ENCODE results near the gene CFAP97D2. TPM values are rescaled to one million over a fixed set of nuclear protein-coding genes. Genes with fewer than 3 reads are reported as not detected.

The CFAP97D2 gene
- total RNA-seq, 1 donor from 2014 or later = not detected

- TF ChIP-seq CTCF (conservative IDR thresholded peaks at IDR 0.05) = no peak
- H3K4me1 Mint-ChIP-seq (ENCODE audit: unreplicated experiment) = peaks cover 5% of the 10 kb centered on the region
- no peaks in the 10 kb centered on the region for H3K36me3 Mint-ChIP-seq
- DNase-seq (ENCODE audit: extremely low spot score, unreplicated experiment) = no peak
- no peak overlapping the region for H3K4me3 Mint-ChIP-seq
- peaks cover 25% of the 10 kb centered on the region for H3K27me3 Mint-ChIP-seq
- H3K9me3 Mint-ChIP-seq = no peaks in the 10 kb centered on the region
- no peak overlapping the region for H3K27ac Mint-ChIP-seq
Observed at GRCh38 chr13:114166381-114167131, 12.5 kb upstream of the CFAP97D2 start.

- no peak for DNase-seq (ENCODE audit: extremely low spot score, unreplicated experiment)
- H3K4me3 Mint-ChIP-seq = no peak overlapping the region
- no peak overlapping the region for H3K27ac Mint-ChIP-seq
Observed at GRCh38 chr13:114167426-114167825, 11.6 kb upstream of the CFAP97D2 start.

DNA sequence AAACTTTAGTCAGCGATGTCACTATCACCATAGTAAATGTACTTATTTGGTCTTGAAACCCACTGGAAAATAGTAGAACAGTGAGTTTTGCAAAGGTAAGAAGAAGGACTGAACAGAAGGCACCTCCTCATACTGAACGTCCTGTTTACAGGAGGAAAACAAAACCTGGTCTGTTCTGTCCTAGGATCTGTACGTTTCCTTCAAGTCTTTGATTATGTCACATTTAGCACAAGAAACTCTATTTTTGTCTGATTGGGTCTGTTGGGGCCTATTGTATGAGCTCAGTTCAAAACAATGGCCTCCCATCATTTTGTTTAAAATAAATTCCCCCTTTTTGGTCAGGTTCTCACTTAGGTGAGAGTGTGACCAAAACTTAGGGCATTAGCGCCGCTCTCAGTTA, 11.2 kb upstream of the CFAP97D2 start:
- no peak overlapping the region for H3K4me3 Mint-ChIP-seq

More at GRCh38 chr13:114167426-114167825, 11.6 kb upstream of the CFAP97D2 start:
- TF ChIP-seq CTCF (conservative IDR thresholded peaks at IDR 0.05) = no peak
- Mint-ChIP-seq H3K9me3 (no peaks in the 10 kb centered on the region), H3K27me3 (peaks cover 20% of the 10 kb centered on the region), H3K36me3 (no peaks in the 10 kb centered on the region), H3K4me1 (ENCODE audit: unreplicated experiment) (peaks cover 4% of the 10 kb centered on the region)

DNA sequence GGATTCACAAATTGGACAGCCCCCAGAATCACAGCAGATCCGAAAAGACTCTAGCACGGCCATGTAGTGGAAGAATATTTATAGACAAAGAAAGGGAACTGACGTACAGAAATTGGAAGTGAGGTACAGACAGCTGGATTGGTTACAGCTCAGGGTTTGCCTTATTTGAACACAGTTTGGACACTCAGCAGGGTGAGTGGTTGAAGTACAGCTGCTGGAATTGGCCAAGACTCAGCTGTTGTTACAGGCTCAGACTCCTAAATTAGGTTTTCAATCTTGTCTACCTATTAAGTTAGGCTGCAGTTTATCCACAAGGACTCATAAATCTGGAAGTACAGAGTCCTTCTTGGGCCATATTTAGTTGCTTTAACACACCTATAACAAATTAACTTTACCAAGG, 5.8 kb upstream of the CFAP97D2 start:
- no peak overlapping the region for H3K27ac Mint-ChIP-seq
- no peaks in the 10 kb centered on the region for H3K4me1 Mint-ChIP-seq (ENCODE audit: unreplicated experiment)
- no peaks in the 10 kb centered on the region for H3K36me3 Mint-ChIP-seq
- H3K4me3 Mint-ChIP-seq = no peak overlapping the region
- no peak for TF ChIP-seq CTCF (conservative IDR thresholded peaks at IDR 0.05)
- peaks cover 6% of the 10 kb centered on the region for H3K27me3 Mint-ChIP-seq
- no peak for DNase-seq (ENCODE audit: extremely low spot score, unreplicated experiment)
- H3K9me3 Mint-ChIP-seq = no peaks in the 10 kb centered on the region

More for the DNA sequence above, 11.2 kb upstream of the CFAP97D2 start:
- DNase-seq (ENCODE audit: extremely low spot score, unreplicated experiment) = no peak
- H3K27ac Mint-ChIP-seq = no peak overlapping the region
- peaks cover 17% of the 10 kb centered on the region for H3K27me3 Mint-ChIP-seq
- H3K4me1 Mint-ChIP-seq (ENCODE audit: unreplicated experiment) = no peaks in the 10 kb centered on the region
- no peak for TF ChIP-seq CTCF (conservative IDR thresholded peaks at IDR 0.05)
- H3K36me3 Mint-ChIP-seq = no peaks in the 10 kb centered on the region
- H3K9me3 Mint-ChIP-seq = no peaks in the 10 kb centered on the region

DNA sequence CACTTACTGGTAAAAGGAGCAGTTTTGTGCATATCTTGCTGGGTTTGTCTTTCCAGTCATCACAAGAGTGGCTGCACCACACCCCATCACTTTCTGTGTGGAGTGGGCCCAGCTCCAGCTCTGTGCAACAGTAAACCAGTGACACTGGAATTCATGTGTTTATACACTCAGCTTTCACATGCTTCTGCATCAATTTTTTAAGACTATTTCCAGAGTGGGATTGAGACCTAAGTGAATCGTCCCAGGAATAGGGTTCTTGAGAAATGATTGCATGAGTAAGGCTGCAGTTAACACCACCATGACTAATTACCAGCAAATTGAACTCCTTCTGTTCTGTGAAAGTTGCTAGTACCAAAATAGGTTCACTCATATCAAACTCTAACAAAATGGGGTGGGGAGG, 5.3 kb upstream of the CFAP97D2 start:
- Mint-ChIP-seq H3K4me3 (no peak overlapping the region), H3K9me3 (no peaks in the 10 kb centered on the region), H3K27ac (no peak overlapping the region), H3K27me3 (peaks cover 4% of the 10 kb centered on the region), H3K4me1 (ENCODE audit: unreplicated experiment) (no peaks in the 10 kb centered on the region), H3K36me3 (no peaks in the 10 kb centered on the region)
- no peak for TF ChIP-seq CTCF (conservative IDR thresholded peaks at IDR 0.05)
- no peak for DNase-seq (ENCODE audit: extremely low spot score, unreplicated experiment)

All from type B pancreatic cell (in vitro differentiated cells).